C4-2B (cell line): ENCODE measurements around the gene PDZD2.

Experiments used
- ZFX ChIP-seq: fragments of 450-650 bp; IDR thresholded peaks from 2 replicates; pipeline ENCODE4 v1.6.1; 2017
- TF ChIP-seq, protein P1 (sequence below): fragments of 450-650 bp; conservative IDR thresholded peaks from 2 replicates; pipeline ENCODE4 v1.5.1; 2017; ENCODE audit warnings: mild to moderate bottlenecking

DNA sequence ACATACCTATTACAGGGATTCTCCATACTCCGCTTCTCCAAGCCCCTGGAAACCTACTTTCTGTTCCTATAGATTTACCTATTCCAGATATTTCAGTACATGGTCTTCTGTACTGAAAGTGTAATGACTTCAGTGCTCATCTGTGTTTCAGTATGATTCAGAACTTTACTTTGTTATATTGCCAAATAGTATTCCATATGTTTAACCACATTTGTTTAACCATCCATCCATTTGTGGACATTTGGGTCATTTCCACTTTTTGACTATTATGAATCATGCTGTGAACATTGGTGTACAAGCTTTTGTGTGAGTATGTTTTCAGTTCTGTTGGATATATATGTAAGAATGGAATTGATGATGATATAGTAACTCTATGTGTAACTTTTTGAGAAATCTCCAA lies 188.9 kb downstream of the PDZD2 start:
- TF ChIP-seq, protein P1, sequence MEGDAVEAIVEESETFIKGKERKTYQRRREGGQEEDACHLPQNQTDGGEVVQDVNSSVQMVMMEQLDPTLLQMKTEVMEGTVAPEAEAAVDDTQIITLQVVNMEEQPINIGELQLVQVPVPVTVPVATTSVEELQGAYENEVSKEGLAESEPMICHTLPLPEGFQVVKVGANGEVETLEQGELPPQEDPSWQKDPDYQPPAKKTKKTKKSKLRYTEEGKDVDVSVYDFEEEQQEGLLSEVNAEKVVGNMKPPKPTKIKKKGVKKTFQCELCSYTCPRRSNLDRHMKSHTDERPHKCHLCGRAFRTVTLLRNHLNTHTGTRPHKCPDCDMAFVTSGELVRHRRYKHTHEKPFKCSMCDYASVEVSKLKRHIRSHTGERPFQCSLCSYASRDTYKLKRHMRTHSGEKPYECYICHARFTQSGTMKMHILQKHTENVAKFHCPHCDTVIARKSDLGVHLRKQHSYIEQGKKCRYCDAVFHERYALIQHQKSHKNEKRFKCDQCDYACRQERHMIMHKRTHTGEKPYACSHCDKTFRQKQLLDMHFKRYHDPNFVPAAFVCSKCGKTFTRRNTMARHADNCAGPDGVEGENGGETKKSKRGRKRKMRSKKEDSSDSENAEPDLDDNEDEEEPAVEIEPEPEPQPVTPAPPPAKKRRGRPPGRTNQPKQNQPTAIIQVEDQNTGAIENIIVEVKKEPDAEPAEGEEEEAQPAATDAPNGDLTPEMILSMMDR = no peak
- no peak for TF ChIP-seq ZFX
